HepG2 (cell line): ENCODE results near the gene MBIP. TPM values are rescaled to one million over a fixed set of nuclear protein-coding genes. Genes with fewer than 3 reads are reported as not detected.

ENCODE experiments used
- CEBPB ChIP-seq: IDR thresholded peaks from 2 replicates; pipeline ENCODE4 v1.6.1; 2011; ENCODE audit warnings: low read depth, low read length, improper control_type of control experiment, borderline replicate concordance
- ZNF318 ChIP-seq: sonication (generic); formaldehyde crosslinking; IDR thresholded peaks from 2 replicates; pipeline ENCODE4 v1.4.0; 2020; ENCODE audit warnings: mild to moderate bottlenecking, missing genetic modification reagents
- ZSCAN31 ChIP-seq: sonication (generic); formaldehyde crosslinking; IDR thresholded peaks from 2 replicates; pipeline ENCODE4 v1.5.0; 2020; ENCODE audit warnings: low read depth, mild to moderate bottlenecking, missing genetic modification reagents
- polyA plus RNA-seq, 8 experiments: library from polyadenylated mRNA; depleted of rRNA in 3 of 8; stranded (reverse) in 7 of 8; unstranded in 1 of 8; fragments of >200 nt; fragmentation: Illumina TruSeq in 4 of 8; extraction: Trizol in 4 of 8; gene quantifications; 2 replicates each; pipeline versions ENCODE4 v1.2.1 to v1.2.3, GENCODE V29; 2011 to 2016; ENCODE audit warnings: low read depth in 4 of 8, missing spikeins in 1 of 8, mixed read lengths in 1 of 8; ENCODE audit not compliant: insufficient read depth in 1 of 8
- total RNA-seq, 5 experiments: library from RNA; depleted of rRNA; stranded (reverse); fragments of >200 nt; fragmentation: Illumina TruSeq; extraction: Trizol; gene quantifications; 2 replicates each; pipeline ENCODE4 v1.2.3, GENCODE V29; 2016; ENCODE audit warnings: low read depth in 1 of 5
- TF ChIP-seq, protein P1 (sequence below): sonication (generic); formaldehyde crosslinking; IDR thresholded peaks from 2 replicates; pipeline ENCODE4 v1.4.0; 2020; ENCODE audit warnings: mild to moderate bottlenecking, missing genetic modification reagents
- TF ChIP-seq, protein P2 (sequence below): sonication (generic); formaldehyde crosslinking; IDR thresholded peaks from 2 replicates; pipeline ENCODE4 v1.4.0; 2020; ENCODE audit warnings: missing genetic modification reagents

Gene MBIP
- total and polyA plus RNA-seq, 2 of the 13 experiments (the other 11 are each of a cell fraction or from before 2014, with no cell fraction given): 48.1 to 48.6 TPM

GRCh38 chr14:36256126-36256801 lies 64.2 kb downstream of the MBIP start (continued):
- TF ChIP-seq ZNF318 (CRISPR knock-in tag) (no peak), CEBPB (peak; percentile 46; the same call in 1 of the 2 replicates), ZSCAN31 (CRISPR knock-in tag) (no peak)
- TF ChIP-seq, protein P1, sequence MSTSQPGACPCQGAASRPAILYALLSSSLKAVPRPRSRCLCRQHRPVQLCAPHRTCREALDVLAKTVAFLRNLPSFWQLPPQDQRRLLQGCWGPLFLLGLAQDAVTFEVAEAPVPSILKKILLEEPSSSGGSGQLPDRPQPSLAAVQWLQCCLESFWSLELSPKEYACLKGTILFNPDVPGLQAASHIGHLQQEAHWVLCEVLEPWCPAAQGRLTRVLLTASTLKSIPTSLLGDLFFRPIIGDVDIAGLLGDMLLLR (CRISPR knock-in tag): no peak
- TF ChIP-seq, protein P2, sequence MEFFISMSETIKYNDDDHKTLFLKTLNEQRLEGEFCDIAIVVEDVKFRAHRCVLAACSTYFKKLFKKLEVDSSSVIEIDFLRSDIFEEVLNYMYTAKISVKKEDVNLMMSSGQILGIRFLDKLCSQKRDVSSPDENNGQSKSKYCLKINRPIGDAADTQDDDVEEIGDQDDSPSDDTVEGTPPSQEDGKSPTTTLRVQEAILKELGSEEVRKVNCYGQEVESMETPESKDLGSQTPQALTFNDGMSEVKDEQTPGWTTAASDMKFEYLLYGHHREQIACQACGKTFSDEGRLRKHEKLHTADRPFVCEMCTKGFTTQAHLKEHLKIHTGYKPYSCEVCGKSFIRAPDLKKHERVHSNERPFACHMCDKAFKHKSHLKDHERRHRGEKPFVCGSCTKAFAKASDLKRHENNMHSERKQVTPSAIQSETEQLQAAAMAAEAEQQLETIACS (CRISPR knock-in tag): no peak
